HL-60 (cell line): Measurements from ENCODE around the gene SVOPL.

Experiments
- GABPA ChIP-seq: IDR thresholded peaks from 2 replicates; pipeline ENCODE4 v1.6.1; 2012; ENCODE audit warnings: low read depth
- POLR2AphosphoS5 ChIP-seq: IDR thresholded peaks from 2 replicates; pipeline ENCODE4 v1.6.1; 2012; ENCODE audit warnings: low read depth
- TF ChIP-seq, protein P1 (sequence below): IDR thresholded peaks from one replicate; pipeline ENCODE4 v1.5.1; 2011; ENCODE audit warnings: low read length, control low read depth, inconsistent platforms; ENCODE audit not compliant: insufficient read depth
- TF ChIP-seq, protein P2 (sequence below): IDR thresholded peaks from 2 replicates; pipeline ENCODE4 v1.6.1; 2012; ENCODE audit warnings: low read depth; ENCODE audit not compliant: insufficient replicate concordance

DNA sequence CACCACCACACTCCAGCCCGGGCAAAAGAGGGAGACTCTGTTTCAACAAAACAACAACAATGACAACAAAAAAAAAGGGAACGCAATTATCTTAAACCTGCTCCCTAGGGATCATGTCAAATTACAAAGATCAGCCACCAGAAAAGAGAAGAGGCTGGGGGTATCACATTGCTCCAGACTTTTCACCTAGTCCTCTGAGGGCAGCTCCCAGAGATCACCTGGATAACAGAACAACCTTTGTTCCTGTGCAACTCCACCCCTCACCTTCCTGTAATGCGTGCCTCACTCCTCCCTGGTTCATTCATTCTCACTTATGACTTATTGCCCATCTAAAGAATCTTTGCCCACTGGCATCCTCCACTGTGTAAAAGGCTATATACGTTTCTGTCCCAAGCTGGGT lies 31.8 kb downstream of the SVOPL start:
- TF ChIP-seq, protein P1, sequence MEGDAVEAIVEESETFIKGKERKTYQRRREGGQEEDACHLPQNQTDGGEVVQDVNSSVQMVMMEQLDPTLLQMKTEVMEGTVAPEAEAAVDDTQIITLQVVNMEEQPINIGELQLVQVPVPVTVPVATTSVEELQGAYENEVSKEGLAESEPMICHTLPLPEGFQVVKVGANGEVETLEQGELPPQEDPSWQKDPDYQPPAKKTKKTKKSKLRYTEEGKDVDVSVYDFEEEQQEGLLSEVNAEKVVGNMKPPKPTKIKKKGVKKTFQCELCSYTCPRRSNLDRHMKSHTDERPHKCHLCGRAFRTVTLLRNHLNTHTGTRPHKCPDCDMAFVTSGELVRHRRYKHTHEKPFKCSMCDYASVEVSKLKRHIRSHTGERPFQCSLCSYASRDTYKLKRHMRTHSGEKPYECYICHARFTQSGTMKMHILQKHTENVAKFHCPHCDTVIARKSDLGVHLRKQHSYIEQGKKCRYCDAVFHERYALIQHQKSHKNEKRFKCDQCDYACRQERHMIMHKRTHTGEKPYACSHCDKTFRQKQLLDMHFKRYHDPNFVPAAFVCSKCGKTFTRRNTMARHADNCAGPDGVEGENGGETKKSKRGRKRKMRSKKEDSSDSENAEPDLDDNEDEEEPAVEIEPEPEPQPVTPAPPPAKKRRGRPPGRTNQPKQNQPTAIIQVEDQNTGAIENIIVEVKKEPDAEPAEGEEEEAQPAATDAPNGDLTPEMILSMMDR, result no peak
- TF ChIP-seq POLR2AphosphoS5 (no peak), GABPA (no peak)
- TF ChIP-seq, protein P2, sequence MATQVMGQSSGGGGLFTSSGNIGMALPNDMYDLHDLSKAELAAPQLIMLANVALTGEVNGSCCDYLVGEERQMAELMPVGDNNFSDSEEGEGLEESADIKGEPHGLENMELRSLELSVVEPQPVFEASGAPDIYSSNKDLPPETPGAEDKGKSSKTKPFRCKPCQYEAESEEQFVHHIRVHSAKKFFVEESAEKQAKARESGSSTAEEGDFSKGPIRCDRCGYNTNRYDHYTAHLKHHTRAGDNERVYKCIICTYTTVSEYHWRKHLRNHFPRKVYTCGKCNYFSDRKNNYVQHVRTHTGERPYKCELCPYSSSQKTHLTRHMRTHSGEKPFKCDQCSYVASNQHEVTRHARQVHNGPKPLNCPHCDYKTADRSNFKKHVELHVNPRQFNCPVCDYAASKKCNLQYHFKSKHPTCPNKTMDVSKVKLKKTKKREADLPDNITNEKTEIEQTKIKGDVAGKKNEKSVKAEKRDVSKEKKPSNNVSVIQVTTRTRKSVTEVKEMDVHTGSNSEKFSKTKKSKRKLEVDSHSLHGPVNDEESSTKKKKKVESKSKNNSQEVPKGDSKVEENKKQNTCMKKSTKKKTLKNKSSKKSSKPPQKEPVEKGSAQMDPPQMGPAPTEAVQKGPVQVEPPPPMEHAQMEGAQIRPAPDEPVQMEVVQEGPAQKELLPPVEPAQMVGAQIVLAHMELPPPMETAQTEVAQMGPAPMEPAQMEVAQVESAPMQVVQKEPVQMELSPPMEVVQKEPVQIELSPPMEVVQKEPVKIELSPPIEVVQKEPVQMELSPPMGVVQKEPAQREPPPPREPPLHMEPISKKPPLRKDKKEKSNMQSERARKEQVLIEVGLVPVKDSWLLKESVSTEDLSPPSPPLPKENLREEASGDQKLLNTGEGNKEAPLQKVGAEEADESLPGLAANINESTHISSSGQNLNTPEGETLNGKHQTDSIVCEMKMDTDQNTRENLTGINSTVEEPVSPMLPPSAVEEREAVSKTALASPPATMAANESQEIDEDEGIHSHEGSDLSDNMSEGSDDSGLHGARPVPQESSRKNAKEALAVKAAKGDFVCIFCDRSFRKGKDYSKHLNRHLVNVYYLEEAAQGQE, result no peak
